Neural progenitor cell (in vitro differentiated cells): ENCODE measurements around the gene TAF11L10.
"Not testable (repeated sequence)": the region's sequence is repeated elsewhere in the genome, so short reads cannot be mapped to it uniquely, and the experiment has no call there.

Experiments used
- CTCF ChIP-seq: fragments of 200-600 bp; sonication (generic); IDR thresholded peaks from 2 replicates; pipeline ENCODE4 v1.5.1; 2017; ENCODE audit warnings: antibody characterized with exemption, mild to moderate bottlenecking
- EZH2 ChIP-seq: fragments of 200-600 bp; sonication (generic); IDR thresholded peaks from 2 replicates; pipeline ENCODE4 v1.6.1; 2017; ENCODE audit warnings: antibody characterized with exemption, mild to moderate bottlenecking, moderate library complexity
- EZH2phosphoT487 ChIP-seq: fragments of 200-600 bp; sonication (generic); IDR thresholded peaks from 2 replicates; pipeline ENCODE4 v1.6.1; 2017; ENCODE audit warnings: antibody characterized with exemption

- TF ChIP-seq CTCF, EZH2, EZH2phosphoT487: not testable (repeated sequence)
Measured at GRCh38 chr5:17594255-17594654, 3.4 kb downstream of the TAF11L10 start, which contains the start of gene TAF11L9.
